WI38 (cell line): ENCODE data around the gene HOMEZ.

Experiments used
- H3K4me3 ChIP-seq: 2 replicates; pipeline ENCODE4 v1.5.1; 2011; ENCODE audit warnings: low read depth, mild to moderate bottlenecking, control low read depth, low read length
- TF ChIP-seq, protein P1 (sequence below): IDR thresholded peaks from 2 replicates; pipeline ENCODE4 v1.5.1; 2012; ENCODE audit warnings: low read depth, mild to moderate bottlenecking, control low read depth, low read length

The HOMEZ gene

DNA sequence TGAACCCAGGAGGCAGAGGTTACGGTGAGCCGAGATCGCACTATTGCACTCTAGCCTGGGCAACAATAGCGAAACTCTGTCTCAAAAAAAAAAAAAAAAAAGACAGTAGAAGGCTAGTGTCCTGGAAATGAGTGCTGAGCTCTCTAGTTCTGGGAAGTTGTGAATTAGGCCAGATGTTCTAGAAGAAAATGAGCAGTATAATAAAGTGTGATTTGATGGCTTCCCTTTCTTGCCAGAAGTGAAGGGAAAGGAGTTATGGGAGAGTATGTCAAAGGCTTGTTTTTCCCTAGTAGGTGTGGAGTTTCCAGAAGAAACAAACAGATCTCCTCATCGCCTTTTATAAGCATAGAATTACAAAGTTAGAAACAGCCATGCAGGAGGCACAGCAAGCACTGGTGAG lies 27.7 kb downstream of the HOMEZ start:
- TF ChIP-seq, protein P1, sequence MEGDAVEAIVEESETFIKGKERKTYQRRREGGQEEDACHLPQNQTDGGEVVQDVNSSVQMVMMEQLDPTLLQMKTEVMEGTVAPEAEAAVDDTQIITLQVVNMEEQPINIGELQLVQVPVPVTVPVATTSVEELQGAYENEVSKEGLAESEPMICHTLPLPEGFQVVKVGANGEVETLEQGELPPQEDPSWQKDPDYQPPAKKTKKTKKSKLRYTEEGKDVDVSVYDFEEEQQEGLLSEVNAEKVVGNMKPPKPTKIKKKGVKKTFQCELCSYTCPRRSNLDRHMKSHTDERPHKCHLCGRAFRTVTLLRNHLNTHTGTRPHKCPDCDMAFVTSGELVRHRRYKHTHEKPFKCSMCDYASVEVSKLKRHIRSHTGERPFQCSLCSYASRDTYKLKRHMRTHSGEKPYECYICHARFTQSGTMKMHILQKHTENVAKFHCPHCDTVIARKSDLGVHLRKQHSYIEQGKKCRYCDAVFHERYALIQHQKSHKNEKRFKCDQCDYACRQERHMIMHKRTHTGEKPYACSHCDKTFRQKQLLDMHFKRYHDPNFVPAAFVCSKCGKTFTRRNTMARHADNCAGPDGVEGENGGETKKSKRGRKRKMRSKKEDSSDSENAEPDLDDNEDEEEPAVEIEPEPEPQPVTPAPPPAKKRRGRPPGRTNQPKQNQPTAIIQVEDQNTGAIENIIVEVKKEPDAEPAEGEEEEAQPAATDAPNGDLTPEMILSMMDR: no peak
- H3K4me3 ChIP-seq: no peak overlapping the region

DNA sequence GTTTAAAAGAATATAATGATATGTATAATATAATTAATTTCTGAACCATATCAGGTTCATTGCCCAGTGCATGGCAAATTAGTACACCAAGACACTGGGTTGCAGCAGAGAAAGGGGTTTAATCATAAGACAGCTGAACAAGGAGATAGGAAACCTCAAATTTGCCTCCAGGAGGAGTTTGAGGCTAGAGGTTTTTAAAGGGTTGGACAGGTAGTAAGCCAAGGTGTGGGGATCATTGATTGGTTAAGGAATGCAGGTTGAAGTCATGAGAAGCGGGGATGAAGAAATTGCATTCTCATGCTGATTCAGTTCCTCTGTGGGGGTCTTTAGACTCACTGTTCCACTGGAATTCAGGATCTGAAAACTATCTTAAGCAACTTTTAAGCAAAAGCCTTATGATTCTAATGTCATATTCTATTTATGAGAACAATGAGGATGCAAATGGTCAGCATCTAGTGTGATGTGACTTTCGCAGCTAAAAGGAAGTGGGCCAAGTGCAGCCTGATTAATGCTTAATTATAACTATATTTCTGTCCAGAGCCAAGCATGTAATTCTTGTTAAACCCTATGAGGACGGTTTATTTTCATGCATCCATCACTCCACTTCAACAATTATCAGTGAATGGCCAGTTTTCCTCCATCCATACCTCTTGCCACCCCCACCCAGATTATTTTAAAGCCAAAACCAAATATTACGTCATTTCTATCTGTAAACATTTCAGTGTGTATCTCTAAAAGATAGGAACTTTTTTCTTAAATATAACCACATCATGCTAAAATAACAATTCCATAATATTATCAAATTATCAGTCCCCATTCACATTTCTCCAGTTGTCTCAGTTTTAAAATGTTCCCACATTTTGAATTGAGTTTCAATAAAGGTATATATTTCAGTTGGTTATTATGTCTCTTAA lies 33.3 kb downstream of the HOMEZ start:
- H3K4me3 ChIP-seq: no peak overlapping the region
- TF ChIP-seq, protein P1: no peak

DNA sequence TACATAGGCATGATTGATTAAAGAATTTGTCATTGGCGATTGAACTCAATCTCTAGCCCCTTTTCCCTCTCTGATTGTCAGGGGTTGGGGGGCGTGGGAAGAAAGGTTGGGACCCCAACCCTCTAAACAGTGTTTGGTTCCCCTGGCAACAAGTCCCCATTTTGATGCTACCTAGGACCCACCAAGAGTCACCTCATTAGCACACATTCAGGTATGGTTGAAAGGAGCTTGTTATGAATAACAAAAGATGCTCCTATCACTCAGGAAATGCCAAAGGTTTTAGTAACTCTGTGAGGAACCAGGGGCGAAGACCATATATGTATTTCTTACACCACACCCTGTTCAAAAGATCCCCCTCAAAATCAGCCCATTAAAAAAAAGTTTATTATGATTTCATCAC lies 33.9 kb downstream of the HOMEZ start:
- TF ChIP-seq, protein P1: no peak

DNA sequence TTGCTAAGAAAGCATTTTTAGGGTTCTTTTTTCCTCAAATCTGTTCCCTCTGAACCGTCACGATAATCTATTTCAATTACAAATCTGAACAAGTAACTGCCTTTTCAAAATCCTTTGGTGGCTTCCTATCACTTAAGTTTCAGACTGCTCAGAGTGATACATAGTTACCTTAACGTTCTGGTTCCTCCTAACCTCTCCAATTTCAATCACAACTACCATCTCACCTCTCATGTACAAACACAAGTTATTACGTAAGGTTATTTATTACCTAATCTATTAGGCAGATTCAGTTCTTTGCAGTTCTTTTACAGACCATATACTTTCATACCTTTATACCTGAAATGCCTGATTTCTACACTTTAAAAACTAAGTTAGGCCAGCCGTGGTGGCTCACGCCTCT lies 36.1 kb downstream of the HOMEZ start:
- TF ChIP-seq, protein P1: no peak
- no peak overlapping the region for H3K4me3 ChIP-seq

More for the DNA sequence above, 33.9 kb downstream of the HOMEZ start:
- H3K4me3 ChIP-seq: no peak overlapping the region

DNA sequence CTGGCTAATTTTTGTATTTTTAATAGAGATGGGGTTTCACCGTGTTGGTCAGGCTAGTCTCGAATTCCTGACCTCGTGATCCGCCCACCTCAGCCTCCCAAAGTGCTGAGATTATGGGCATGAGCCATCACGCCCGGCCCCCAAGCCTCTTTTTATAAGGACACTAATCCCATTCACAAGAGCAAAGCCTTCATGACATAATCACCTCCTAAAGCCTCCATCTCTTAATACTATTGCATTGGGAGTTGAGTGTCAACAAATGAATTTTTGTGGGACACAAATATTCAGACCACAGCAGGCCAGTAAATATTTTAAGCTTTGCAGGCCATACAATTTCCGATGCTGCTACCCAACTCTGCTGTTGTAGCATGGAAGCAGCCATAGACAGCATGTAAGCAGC lies 37.3 kb downstream of the HOMEZ start:
- TF ChIP-seq, protein P1: no peak
- H3K4me3 ChIP-seq: no peak overlapping the region

DNA sequence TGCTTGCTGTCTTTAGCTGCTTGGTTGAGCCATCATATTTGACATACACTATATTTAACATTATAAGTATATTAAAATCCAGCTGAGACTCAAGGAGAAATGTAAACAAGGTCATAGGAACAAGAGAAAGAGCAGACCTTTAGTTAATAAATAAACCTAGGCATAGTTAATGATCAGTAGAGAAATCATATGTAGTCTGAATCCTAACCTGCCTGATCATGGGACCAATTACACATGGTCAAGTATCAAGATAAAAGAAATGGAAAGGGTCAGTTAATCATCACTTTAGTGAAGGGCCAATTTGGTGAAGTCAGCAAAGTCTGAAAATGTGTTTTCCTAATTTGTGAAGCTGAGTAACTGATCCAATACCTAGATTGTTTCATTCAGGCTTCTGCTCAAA lies 40.6 kb downstream of the HOMEZ start:
- TF ChIP-seq, protein P1: no peak

DNA sequence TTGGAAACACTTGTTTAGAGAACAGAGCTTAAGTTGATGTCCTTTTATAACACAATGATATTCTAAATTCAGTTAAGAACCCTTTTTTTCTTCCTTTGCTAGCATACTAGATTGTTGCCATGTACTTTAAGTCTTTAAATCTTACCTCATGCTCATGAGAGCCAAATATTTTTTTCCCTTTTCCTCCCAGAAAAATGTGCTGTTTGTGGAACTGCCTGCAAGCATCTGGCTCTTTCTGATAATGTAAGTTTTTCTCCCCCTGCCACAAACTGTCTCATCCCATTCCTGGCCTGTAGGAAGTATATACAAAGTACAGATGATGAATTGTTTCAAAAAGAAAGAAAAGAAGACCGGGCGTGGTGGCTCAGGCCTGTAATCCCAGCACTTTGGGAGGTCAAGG lies 42.9 kb downstream of the HOMEZ start:
- no peak overlapping the region for H3K4me3 ChIP-seq
- TF ChIP-seq, protein P1: no peak

More for the DNA sequence above, 40.6 kb downstream of the HOMEZ start:
- H3K4me3 ChIP-seq: no peak overlapping the region
